Measurements from ENCODE around the gene PTPRG. TPM values are rescaled to one million over a fixed set of nuclear protein-coding genes. Genes with fewer than 3 reads are reported as not detected.

PTPRG gene
- total and polyA plus RNA-seq, 2 experiments from 2014 or later: 24.4 to 131 TPM

- Mint-ChIP-seq H3K36me3 (ENCODE audit: low read depth) (peaks cover 2% of the 10 kb centered on the region; the same call in 1 of the 3 replicates), H3K9me3 (no peaks in the 10 kb centered on the region), H3K27ac (no peak overlapping the region), H3K27me3 (ENCODE audit: insufficient read depth, low read depth, poor library complexity) (peaks cover 5% of the 10 kb centered on the region), H3K4me1 (peaks cover 59% of the 10 kb centered on the region), H3K4me3 (no peak overlapping the region)
- H2AFZ ChIP-seq: no peak overlapping the region
- peaks cover 8% of the 10 kb centered on the region for H4K20me1 ChIP-seq (replicated peaks; ENCODE audit: insufficient read depth)
- no peak overlapping the region for H3K27ac ChIP-seq (ENCODE audit: low read depth)
- no peaks in the 10 kb centered on the region for H3K27me3 ChIP-seq (ENCODE audit: insufficient read depth)
- peaks cover 96% of the 10 kb centered on the region for H3K79me2 ChIP-seq (replicated peaks; ENCODE audit: insufficient read depth)
- TF ChIP-seq, protein P1, sequence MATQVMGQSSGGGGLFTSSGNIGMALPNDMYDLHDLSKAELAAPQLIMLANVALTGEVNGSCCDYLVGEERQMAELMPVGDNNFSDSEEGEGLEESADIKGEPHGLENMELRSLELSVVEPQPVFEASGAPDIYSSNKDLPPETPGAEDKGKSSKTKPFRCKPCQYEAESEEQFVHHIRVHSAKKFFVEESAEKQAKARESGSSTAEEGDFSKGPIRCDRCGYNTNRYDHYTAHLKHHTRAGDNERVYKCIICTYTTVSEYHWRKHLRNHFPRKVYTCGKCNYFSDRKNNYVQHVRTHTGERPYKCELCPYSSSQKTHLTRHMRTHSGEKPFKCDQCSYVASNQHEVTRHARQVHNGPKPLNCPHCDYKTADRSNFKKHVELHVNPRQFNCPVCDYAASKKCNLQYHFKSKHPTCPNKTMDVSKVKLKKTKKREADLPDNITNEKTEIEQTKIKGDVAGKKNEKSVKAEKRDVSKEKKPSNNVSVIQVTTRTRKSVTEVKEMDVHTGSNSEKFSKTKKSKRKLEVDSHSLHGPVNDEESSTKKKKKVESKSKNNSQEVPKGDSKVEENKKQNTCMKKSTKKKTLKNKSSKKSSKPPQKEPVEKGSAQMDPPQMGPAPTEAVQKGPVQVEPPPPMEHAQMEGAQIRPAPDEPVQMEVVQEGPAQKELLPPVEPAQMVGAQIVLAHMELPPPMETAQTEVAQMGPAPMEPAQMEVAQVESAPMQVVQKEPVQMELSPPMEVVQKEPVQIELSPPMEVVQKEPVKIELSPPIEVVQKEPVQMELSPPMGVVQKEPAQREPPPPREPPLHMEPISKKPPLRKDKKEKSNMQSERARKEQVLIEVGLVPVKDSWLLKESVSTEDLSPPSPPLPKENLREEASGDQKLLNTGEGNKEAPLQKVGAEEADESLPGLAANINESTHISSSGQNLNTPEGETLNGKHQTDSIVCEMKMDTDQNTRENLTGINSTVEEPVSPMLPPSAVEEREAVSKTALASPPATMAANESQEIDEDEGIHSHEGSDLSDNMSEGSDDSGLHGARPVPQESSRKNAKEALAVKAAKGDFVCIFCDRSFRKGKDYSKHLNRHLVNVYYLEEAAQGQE (IDR thresholded peaks at IDR 0.05; ENCODE audit: unreplicated experiment): no peak
- TF ChIP-seq EZH2 (IDR thresholded peaks at IDR 0.05; ENCODE audit: low read depth, unreplicated experiment): no peak
- TF ChIP-seq, protein P2, sequence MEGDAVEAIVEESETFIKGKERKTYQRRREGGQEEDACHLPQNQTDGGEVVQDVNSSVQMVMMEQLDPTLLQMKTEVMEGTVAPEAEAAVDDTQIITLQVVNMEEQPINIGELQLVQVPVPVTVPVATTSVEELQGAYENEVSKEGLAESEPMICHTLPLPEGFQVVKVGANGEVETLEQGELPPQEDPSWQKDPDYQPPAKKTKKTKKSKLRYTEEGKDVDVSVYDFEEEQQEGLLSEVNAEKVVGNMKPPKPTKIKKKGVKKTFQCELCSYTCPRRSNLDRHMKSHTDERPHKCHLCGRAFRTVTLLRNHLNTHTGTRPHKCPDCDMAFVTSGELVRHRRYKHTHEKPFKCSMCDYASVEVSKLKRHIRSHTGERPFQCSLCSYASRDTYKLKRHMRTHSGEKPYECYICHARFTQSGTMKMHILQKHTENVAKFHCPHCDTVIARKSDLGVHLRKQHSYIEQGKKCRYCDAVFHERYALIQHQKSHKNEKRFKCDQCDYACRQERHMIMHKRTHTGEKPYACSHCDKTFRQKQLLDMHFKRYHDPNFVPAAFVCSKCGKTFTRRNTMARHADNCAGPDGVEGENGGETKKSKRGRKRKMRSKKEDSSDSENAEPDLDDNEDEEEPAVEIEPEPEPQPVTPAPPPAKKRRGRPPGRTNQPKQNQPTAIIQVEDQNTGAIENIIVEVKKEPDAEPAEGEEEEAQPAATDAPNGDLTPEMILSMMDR (conservative IDR thresholded peaks at IDR 0.05; ENCODE audit: low read depth in 2 of 2): no peak
- no peak for TF ChIP-seq CREB1 (CRISPR knock-in tag; IDR thresholded peaks at IDR 0.05; ENCODE audit: low read depth)
- no peaks in the 10 kb centered on the region for H3F3A ChIP-seq (replicated peaks; ENCODE audit: low read depth)
- DNase-seq (ENCODE audit: low spot score) (no peak), ATAC-seq (no peak)
- H3K9me2 ChIP-seq (ENCODE audit: insufficient read depth): no peaks in the 10 kb centered on the region
- no peak overlapping the region for H3K4me2 ChIP-seq
- H3K36me3 ChIP-seq (ENCODE audit: insufficient read depth): no peaks in the 10 kb centered on the region
- no peak overlapping the region for H3K4me3 ChIP-seq
- H3K4me1 ChIP-seq (ENCODE audit: insufficient read depth): peaks cover 54% of the 10 kb centered on the region
Measured at GRCh38 chr3:61772456-61772855, 211.1 kb downstream of the PTPRG start.

DNA sequence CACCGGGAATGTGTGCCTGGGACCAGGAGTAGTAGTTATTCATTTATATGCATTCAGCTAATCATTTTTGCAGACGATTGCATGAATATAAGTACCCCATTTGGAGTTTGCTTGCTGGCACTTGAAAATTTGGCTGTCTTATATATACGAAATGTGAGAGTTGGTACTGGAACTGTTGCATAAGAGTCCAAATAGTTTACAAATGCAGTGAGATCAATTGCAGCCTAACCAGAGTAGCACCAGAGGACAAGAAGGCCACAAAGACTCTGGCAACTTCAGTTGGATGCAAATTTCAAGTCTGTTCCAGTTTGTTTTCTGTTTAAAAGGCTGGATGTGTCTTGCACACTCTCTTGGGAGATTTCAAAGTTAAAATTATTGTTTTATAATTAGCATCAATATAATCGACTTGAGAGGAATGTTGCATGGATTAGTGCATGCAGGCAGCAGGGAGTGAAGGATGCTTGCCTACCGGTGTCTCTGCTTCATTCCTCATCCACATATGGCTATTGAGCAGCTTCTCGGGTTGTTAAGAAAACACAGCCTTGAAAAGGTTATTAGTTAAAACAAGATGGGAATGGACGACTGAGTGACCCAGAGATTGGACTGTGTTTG, 213.0 kb downstream of the PTPRG start:
- DNase-seq (ENCODE audit: low spot score): no peak
- no peak overlapping the region for H2AFZ ChIP-seq
- H3K4me2 ChIP-seq: no peak overlapping the region
- Mint-ChIP-seq H3K9me3 (no peaks in the 10 kb centered on the region), H3K36me3 (ENCODE audit: low read depth) (peaks cover 4% of the 10 kb centered on the region; the same call in 1 of the 3 replicates), H3K4me3 (no peak overlapping the region), H3K27me3 (ENCODE audit: insufficient read depth, low read depth, poor library complexity) (peaks cover 5% of the 10 kb centered on the region), H3K4me1 (peaks cover 63% of the 10 kb centered on the region), H3K27ac (no peak overlapping the region)
- no peak overlapping the region for H3K4me3 ChIP-seq
- TF ChIP-seq, protein P3, sequence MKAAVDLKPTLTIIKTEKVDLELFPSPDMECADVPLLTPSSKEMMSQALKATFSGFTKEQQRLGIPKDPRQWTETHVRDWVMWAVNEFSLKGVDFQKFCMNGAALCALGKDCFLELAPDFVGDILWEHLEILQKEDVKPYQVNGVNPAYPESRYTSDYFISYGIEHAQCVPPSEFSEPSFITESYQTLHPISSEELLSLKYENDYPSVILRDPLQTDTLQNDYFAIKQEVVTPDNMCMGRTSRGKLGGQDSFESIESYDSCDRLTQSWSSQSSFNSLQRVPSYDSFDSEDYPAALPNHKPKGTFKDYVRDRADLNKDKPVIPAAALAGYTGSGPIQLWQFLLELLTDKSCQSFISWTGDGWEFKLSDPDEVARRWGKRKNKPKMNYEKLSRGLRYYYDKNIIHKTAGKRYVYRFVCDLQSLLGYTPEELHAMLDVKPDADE (IDR thresholded peaks at IDR 0.05): no peak
- TF ChIP-seq EZH2phosphoT487 (IDR thresholded peaks at IDR 0.05; ENCODE audit: unreplicated experiment) (no peak), JUNB (IDR thresholded peaks at IDR 0.05; ENCODE audit: unreplicated experiment) (no peak), NANOG (IDR thresholded peaks at IDR 0.05; ENCODE audit: borderline replicate concordance) (no peak)
- TF ChIP-seq, protein P4, sequence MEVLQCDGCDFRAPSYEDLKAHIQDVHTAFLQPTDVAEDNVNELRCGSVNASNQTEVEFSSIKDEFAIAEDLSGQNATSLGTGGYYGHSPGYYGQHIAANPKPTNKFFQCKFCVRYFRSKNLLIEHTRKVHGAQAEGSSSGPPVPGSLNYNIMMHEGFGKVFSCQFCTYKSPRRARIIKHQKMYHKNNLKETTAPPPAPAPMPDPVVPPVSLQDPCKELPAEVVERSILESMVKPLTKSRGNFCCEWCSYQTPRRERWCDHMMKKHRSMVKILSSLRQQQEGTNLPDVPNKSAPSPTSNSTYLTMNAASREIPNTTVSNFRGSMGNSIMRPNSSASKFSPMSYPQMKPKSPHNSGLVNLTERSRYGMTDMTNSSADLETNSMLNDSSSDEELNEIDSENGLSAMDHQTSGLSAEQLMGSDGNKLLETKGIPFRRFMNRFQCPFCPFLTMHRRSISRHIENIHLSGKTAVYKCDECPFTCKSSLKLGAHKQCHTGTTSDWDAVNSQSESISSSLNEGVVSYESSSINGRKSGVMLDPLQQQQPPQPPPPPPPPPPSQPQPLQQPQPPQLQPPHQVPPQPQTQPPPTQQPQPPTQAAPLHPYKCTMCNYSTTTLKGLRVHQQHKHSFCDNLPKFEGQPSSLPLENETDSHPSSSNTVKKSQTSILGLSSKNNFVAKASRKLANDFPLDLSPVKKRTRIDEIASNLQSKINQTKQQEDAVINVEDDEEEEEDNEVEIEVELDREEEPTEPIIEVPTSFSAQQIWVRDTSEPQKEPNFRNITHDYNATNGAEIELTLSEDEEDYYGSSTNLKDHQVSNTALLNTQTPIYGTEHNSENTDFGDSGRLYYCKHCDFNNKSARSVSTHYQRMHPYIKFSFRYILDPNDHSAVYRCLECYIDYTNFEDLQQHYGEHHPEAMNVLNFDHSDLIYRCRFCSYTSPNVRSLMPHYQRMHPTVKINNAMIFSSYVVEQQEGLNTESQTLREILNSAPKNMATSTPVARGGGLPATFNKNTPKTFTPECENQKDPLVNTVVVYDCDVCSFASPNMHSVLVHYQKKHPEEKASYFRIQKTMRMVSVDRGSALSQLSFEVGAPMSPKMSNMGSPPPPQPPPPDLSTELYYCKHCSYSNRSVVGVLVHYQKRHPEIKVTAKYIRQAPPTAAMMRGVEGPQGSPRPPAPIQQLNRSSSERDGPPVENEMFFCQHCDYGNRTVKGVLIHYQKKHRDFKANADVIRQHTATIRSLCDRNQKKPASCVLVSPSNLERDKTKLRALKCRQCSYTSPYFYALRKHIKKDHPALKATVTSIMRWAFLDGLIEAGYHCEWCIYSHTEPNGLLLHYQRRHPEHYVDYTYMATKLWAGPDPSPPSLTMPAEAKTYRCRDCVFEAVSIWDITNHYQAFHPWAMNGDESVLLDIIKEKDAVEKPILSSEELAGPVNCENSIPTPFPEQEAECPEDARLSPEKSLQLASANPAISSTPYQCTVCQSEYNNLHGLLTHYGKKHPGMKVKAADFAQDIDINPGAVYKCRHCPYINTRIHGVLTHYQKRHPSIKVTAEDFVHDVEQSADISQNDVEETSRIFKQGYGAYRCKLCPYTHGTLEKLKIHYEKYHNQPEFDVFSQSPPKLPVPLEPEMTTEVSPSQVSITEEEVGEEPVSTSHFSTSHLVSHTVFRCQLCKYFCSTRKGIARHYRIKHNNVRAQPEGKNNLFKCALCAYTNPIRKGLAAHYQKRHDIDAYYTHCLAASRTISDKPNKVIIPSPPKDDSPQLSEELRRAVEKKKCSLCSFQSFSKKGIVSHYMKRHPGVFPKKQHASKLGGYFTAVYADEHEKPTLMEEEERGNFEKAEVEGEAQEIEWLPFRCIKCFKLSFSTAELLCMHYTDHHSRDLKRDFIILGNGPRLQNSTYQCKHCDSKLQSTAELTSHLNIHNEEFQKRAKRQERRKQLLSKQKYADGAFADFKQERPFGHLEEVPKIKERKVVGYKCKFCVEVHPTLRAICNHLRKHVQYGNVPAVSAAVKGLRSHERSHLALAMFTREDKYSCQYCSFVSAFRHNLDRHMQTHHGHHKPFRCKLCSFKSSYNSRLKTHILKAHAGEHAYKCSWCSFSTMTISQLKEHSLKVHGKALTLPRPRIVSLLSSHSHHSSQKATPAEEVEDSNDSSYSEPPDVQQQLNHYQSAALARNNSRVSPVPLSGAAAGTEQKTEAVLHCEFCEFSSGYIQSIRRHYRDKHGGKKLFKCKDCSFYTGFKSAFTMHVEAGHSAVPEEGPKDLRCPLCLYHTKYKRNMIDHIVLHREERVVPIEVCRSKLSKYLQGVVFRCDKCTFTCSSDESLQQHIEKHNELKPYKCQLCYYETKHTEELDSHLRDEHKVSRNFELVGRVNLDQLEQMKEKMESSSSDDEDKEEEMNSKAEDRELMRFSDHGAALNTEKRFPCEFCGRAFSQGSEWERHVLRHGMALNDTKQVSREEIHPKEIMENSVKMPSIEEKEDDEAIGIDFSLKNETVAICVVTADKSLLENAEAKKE (CRISPR knock-in tag; IDR thresholded peaks at IDR 0.05): no peak
- H3K27ac ChIP-seq (ENCODE audit: low read depth): no peak overlapping the region
- no peaks in the 10 kb centered on the region for H3K36me3 ChIP-seq (ENCODE audit: insufficient read depth)
- no peak for ATAC-seq
- peaks cover 96% of the 10 kb centered on the region for H3K79me2 ChIP-seq (replicated peaks; ENCODE audit: insufficient read depth)
- peaks cover 53% of the 10 kb centered on the region for H3K4me1 ChIP-seq (ENCODE audit: insufficient read depth)
- H3F3A ChIP-seq (replicated peaks; ENCODE audit: low read depth): no peaks in the 10 kb centered on the region
- H3K9me2 ChIP-seq (ENCODE audit: insufficient read depth): no peaks in the 10 kb centered on the region
- H3K27me3 ChIP-seq (ENCODE audit: insufficient read depth): no peaks in the 10 kb centered on the region
- H4K20me1 ChIP-seq (replicated peaks; ENCODE audit: insufficient read depth): peaks cover 14% of the 10 kb centered on the region

All from GM23338 (cell line).